ENCODE data around the gene COL6A5. TPM values are rescaled to one million over a fixed set of nuclear protein-coding genes. Genes with fewer than 3 reads are reported as not detected.
A peak's percentile ranks its signal among the peaks of the same experiment; 100 is the strongest.
"Not testable (repeated sequence)": the region's sequence is repeated elsewhere in the genome, so short reads cannot be mapped to it uniquely, and the experiment has no call there.

Gene COL6A5
- total RNA-seq, 1 experiment from 2014 or later: not detected

DNA sequence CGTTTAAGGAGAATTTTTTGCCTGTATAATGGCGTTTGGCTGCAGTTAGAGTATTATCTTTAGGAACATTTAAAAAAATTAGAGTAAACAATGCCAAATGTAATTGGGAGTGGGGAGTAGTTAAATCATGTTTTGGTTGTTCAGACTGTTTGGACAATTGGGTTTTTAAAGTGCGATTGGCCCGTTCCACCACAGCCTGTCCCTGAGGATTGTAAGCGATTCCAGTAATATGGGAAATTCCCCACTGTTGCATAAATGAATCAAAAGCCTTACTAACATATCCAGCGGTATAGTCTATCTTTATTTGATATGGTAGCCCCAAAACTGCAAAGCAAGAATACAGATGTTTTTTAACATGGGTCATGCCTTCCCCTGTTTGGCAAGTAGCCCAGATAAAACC, 101.4 kb downstream of the COL6A5 start:
- not testable (repeated sequence) for DNase-seq; H3K27me3 ChIP-seq (ENCODE audit: control insufficient read depth, insufficient read depth, low read length); H3K4me3 ChIP-seq (ENCODE audit: insufficient read depth, low read depth, low read length); H3K36me3 ChIP-seq (replicated peaks; ENCODE audit: control insufficient read depth, insufficient read depth, low read length)

GRCh38 chr3:130448155-130448554, 102.7 kb downstream of the COL6A5 start:
- not testable (repeated sequence) for DNase-seq; H3K36me3 ChIP-seq (replicated peaks; ENCODE audit: control insufficient read depth, insufficient read depth, low read length); H3K27me3 ChIP-seq (ENCODE audit: control insufficient read depth, insufficient read depth, low read length); H3K4me3 ChIP-seq (ENCODE audit: insufficient read depth, low read depth, low read length)

DNA sequence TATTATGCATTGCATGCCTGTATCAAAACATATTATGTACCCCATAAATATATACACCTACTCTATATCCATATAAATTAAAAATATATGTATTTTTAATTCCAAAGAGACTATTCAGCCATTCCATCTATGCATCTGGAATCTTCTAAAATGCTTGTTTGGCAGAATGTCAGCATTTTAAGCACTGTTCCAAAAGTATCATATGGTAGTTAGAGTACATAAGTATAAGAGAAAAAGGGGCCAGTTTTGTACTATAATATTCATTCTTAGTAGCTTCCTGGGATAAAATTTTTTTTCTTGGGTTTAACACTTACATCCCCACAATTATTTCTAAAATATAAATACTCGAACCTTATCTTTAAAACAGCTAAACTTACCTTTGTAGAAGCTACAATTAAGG, 111.1 kb downstream of the COL6A5 start:
- no peaks in the 10 kb centered on the region for H3K27me3 ChIP-seq (ENCODE audit: control insufficient read depth, insufficient read depth, low read length)
- no peaks in the 10 kb centered on the region for H3K36me3 ChIP-seq (replicated peaks; ENCODE audit: control insufficient read depth, insufficient read depth, low read length)
- H3K4me3 ChIP-seq (ENCODE audit: insufficient read depth, low read depth, low read length): no peak overlapping the region
- no peak for DNase-seq

DNA sequence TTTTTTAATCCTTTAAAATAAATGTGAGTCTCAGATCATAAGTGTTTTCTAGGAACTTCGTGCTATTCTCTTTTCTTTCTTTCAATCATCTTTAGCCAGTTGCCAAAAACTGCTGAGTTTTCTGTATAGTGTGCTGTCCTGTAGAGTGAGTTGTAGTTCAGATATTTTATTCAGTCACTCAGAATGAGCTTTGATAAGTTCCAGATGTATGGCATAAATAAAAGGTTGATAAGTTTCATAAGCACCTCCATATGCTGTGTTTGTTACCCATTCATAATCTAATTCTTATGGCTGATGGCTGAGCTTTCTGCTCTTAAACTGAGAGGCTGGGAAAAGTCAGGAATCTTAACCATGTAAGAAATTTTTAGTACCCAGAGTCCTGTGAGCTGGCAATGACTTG, 112.2 kb downstream of the COL6A5 start:
- Histone ChIP-seq H3K27me3 (ENCODE audit: control insufficient read depth, insufficient read depth, low read length) (no peaks in the 10 kb centered on the region), H3K36me3 (replicated peaks; ENCODE audit: control insufficient read depth, insufficient read depth, low read length) (no peaks in the 10 kb centered on the region), H3K4me3 (ENCODE audit: insufficient read depth, low read depth, low read length) (no peak overlapping the region)
- DNase-seq: no peak

- H3K36me3 ChIP-seq (replicated peaks; ENCODE audit: control insufficient read depth, insufficient read depth, low read length): no peaks in the 10 kb centered on the region
- H3K27me3 ChIP-seq (ENCODE audit: control insufficient read depth, insufficient read depth, low read length): no peaks in the 10 kb centered on the region
- H3K4me3 ChIP-seq (ENCODE audit: insufficient read depth, low read depth, low read length): no peak overlapping the region
- DNase-seq: no peak
These were observed 114.5 kb downstream of the COL6A5 start for GRCh38 chr3:130459944-130460343.

DNA sequence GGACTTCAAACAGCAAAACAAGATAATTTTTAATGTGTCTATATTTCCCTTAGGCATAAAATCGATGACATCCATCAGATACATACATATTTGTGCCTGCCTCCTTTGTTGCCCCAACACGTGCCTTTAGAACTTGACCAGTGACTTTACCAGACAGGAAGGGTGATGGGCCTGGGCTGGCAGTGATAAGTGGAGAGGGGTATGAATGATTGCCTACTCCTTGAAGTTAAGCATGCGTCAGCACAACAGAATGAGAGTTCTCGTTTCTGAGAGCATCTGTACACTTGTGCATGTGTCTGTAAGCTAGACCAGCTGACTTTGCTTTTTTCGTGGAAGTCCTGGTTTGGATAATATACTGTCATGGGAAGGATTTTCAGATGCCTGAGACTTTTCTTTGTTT, 116.6 kb downstream of the COL6A5 start:
- H3K4me3 ChIP-seq (ENCODE audit: insufficient read depth, low read depth, low read length): no peak overlapping the region
- H3K36me3 ChIP-seq (replicated peaks; ENCODE audit: control insufficient read depth, insufficient read depth, low read length): no peaks in the 10 kb centered on the region
- H3K27me3 ChIP-seq (ENCODE audit: control insufficient read depth, insufficient read depth, low read length): no peaks in the 10 kb centered on the region
- DNase-seq: no peak

DNA sequence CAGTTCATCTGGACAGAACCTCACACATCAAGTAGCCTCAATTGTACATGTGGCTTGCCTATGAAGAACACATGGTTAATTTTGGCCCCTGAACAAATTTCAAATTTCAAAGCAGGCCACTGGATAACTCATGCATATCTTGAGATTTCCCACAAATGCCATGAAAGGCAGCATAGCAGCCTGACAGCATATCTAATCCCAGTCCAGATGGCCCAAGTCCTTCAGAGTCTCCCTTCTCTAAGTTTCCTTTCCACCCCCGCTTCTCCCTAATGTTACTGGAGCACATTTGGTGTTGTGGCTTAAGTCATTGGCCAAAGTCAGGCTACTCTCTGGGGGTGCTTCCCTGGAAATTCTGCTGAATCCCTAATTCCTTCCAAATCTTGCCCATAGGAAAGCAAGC, 117.7 kb downstream of the COL6A5 start:
- no peaks in the 10 kb centered on the region for H3K27me3 ChIP-seq (ENCODE audit: control insufficient read depth, insufficient read depth, low read length)
- no peaks in the 10 kb centered on the region for H3K36me3 ChIP-seq (replicated peaks; ENCODE audit: control insufficient read depth, insufficient read depth, low read length)
- no peak overlapping the region for H3K4me3 ChIP-seq (ENCODE audit: insufficient read depth, low read depth, low read length)
- DNase-seq: no peak

DNA sequence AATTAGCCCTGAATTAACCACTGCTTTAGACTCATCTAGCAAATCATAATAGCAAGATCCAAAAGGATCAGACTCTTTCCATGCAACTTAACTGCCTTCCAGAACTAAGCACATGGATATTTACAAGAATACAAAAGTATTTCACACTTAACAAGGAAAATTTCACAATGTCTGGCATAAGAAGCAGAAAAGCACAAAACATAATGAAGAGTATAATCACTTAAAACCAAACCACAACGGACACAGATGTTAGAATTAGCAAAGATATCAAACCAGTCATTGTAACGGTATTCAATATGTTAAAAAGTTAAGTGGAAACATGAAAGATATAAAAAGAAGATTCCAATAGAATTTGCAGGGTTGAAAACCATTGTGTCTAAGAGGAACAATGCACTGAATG, 120.0 kb downstream of the COL6A5 start:
- no peaks in the 10 kb centered on the region for H3K36me3 ChIP-seq (replicated peaks; ENCODE audit: control insufficient read depth, insufficient read depth, low read length)
- H3K27me3 ChIP-seq (ENCODE audit: control insufficient read depth, insufficient read depth, low read length): no peaks in the 10 kb centered on the region
- DNase-seq: no peak
- no peak overlapping the region for H3K4me3 ChIP-seq (ENCODE audit: insufficient read depth, low read depth, low read length)

- Histone ChIP-seq H3K4me3 (ENCODE audit: insufficient read depth, low read depth, low read length) (no peak overlapping the region), H3K36me3 (replicated peaks; ENCODE audit: control insufficient read depth, insufficient read depth, low read length) (no peaks in the 10 kb centered on the region), H3K27me3 (ENCODE audit: control insufficient read depth, insufficient read depth, low read length) (no peaks in the 10 kb centered on the region)
- no peak for DNase-seq
These were observed 122.8 kb downstream of the COL6A5 start for GRCh38 chr3:130468311-130468710.

GRCh38 chr3:130470126-130470525, 124.7 kb downstream of the COL6A5 start:
- DNase-seq: no peak
- Histone ChIP-seq H3K4me3 (ENCODE audit: insufficient read depth, low read depth, low read length) (no peak overlapping the region), H3K36me3 (replicated peaks; ENCODE audit: control insufficient read depth, insufficient read depth, low read length) (no peaks in the 10 kb centered on the region), H3K27me3 (ENCODE audit: control insufficient read depth, insufficient read depth, low read length) (no peaks in the 10 kb centered on the region)

GRCh38 chr3:130473416-130473815, 127.9 kb downstream of the COL6A5 start:
- no peaks in the 10 kb centered on the region for H3K27me3 ChIP-seq (ENCODE audit: control insufficient read depth, insufficient read depth, low read length)
- no peaks in the 10 kb centered on the region for H3K36me3 ChIP-seq (replicated peaks; ENCODE audit: control insufficient read depth, insufficient read depth, low read length)
- no peak overlapping the region for H3K4me3 ChIP-seq (ENCODE audit: insufficient read depth, low read depth, low read length)
- no peak for DNase-seq

- H3K36me3 ChIP-seq (replicated peaks; ENCODE audit: control insufficient read depth, insufficient read depth, low read length): no peaks in the 10 kb centered on the region
- H3K27me3 ChIP-seq (ENCODE audit: control insufficient read depth, insufficient read depth, low read length): no peaks in the 10 kb centered on the region
- peak; percentile 37 for DNase-seq
- no peak overlapping the region for H3K4me3 ChIP-seq (ENCODE audit: insufficient read depth, low read depth, low read length)
These were observed 135.3 kb downstream of the COL6A5 start for GRCh38 chr3:130480736-130481135.

- H3K36me3 ChIP-seq (replicated peaks; ENCODE audit: control insufficient read depth, insufficient read depth, low read length): no peaks in the 10 kb centered on the region
- no peaks in the 10 kb centered on the region for H3K27me3 ChIP-seq (ENCODE audit: control insufficient read depth, insufficient read depth, low read length)
- no peak overlapping the region for H3K4me3 ChIP-seq (ENCODE audit: insufficient read depth, low read depth, low read length)
- no peak for DNase-seq
These were observed 142.8 kb downstream of the COL6A5 start for GRCh38 chr3:130488288-130488687.

DNA sequence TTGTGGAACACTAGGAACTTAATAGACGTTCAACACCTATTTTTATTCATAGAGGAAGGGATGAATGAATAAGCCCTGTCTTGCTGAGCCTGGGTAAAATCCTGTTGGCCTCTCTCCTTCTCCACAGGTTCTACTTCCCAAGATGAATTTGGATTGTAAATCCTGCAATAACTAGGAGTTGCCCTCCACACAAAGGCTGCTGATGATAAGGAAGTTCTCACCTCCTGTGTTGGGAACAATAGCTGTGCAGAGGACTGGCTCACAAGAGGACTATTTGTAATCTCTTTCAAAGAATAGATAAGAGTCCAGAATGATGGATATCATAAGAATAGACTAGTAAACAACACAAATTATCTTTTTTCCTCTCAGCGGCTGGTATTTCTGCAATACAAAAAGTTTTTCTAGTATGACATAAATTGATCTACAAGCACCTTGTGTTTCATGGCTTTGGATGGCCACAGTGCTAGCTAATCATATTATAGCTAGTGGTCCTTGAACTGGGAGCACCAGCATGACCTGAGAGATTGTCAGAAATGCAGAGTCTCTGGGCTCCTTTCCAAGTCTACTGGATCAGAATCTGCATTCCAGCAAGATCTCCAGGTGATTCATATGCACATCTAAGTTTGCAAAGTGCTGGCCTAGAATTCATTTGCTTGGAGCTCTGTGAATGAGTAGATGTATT, 143.4 kb downstream of the COL6A5 start:
- Histone ChIP-seq H3K27me3 (ENCODE audit: control insufficient read depth, insufficient read depth, low read length) (no peaks in the 10 kb centered on the region), H3K36me3 (replicated peaks; ENCODE audit: control insufficient read depth, insufficient read depth, low read length) (no peaks in the 10 kb centered on the region), H3K4me3 (ENCODE audit: insufficient read depth, low read depth, low read length) (no peak overlapping the region)
- DNase-seq: no peak

GRCh38 chr3:130490241-130490640, 144.8 kb downstream of the COL6A5 start:
- H3K4me3 ChIP-seq (ENCODE audit: insufficient read depth, low read depth, low read length): no peak overlapping the region
- H3K36me3 ChIP-seq (replicated peaks; ENCODE audit: control insufficient read depth, insufficient read depth, low read length): no peaks in the 10 kb centered on the region
- no peaks in the 10 kb centered on the region for H3K27me3 ChIP-seq (ENCODE audit: control insufficient read depth, insufficient read depth, low read length)
- DNase-seq: no peak

DNA sequence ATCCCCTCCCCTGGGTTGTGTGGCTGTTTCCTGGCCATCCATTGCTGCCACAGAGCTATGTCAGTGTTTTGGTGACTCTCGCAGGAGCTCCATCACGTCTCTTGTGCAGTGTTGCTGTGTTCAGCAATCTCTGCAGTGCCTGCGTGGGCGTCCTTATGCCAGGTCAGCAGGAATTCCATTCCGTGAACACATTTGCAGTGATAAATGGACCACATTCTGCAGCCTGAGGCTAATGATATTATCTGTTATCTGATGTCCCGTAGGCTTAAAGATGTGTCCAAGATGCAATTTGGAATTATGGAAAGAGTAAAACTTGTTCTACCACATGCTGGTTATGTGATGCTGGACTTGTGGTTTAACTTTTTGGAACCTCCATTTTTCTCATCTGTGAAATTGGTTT, 146.0 kb downstream of the COL6A5 start:
- DNase-seq: no peak
- Histone ChIP-seq H3K36me3 (replicated peaks; ENCODE audit: control insufficient read depth, insufficient read depth, low read length) (no peaks in the 10 kb centered on the region), H3K27me3 (ENCODE audit: control insufficient read depth, insufficient read depth, low read length) (no peaks in the 10 kb centered on the region), H3K4me3 (ENCODE audit: insufficient read depth, low read depth, low read length) (no peak overlapping the region)

Data from H7 (cell line).